PC-9 (cell line): ENCODE results near the gene FOXP2. TPM values are rescaled to one million over a fixed set of nuclear protein-coding genes. Genes with fewer than 3 reads are reported as not detected.
"Not testable (repeated sequence)": the region's sequence is repeated elsewhere in the genome, so short reads cannot be mapped to it uniquely, and the experiment has no call there.

Experiments used
- BruUV-seq: library from RNA; stranded (reverse); fragments of 400-500 nt; replicated peaks from 2 replicates; lab custom pipeline; 2021; lab: Mats Ljungman, UMichigan
- CTCF ChIA-PET: fragments of 300-600 bp; sonication (Branson Sonifier 250); formaldehyde crosslinking; loops from one replicate; lab custom pipeline; 2022; ENCODE audit warnings: antibody characterized with exemption; lab: Charles Lee
- POLR2A ChIA-PET: fragments of 300-600 bp; sonication (Branson Sonifier 250); formaldehyde crosslinking; loops from one replicate; lab custom pipeline; 2022; ENCODE audit warnings: antibody characterized with exemption; ENCODE audit not compliant: unreplicated experiment; lab: Charles Lee
- DNase-seq, 2 experiments: peaks; one replicate each; pipeline versions ENCODE4 v3.0.0 to v3.0.0-alpha.2; 2015 to 2022; ENCODE audit warnings: mixed read lengths in 1 of 2
- H2AFZ ChIP-seq: fragments of 200-600 bp; sonication (generic); 2 replicates; pipeline ENCODE4 v1.8.1; 2017; ENCODE audit warnings: antibody characterized with exemption
- H3F3A ChIP-seq: fragments of 200-600 bp; sonication (generic); 2 replicates; pipeline ENCODE4 v1.8.1; 2017; ENCODE audit warnings: antibody characterized with exemption, mild to moderate bottlenecking, low read depth; ENCODE audit not compliant: insufficient read depth
- H3K27ac ChIP-seq: fragments of 200-600 bp; sonication (generic); 2 replicates; pipeline ENCODE4 v1.6.1; 2016; ENCODE audit warnings: mixed run types
- H3K27me3 ChIP-seq: fragments of 200-600 bp; sonication (generic); 2 replicates; pipeline ENCODE4 v1.6.1; 2016; ENCODE audit warnings: low read depth, mixed run types; ENCODE audit not compliant: insufficient read depth
- H3K36me3 ChIP-seq: fragments of 200-600 bp; sonication (generic); 2 replicates; pipeline ENCODE4 v1.6.1; 2016; ENCODE audit warnings: low read depth, mixed run types
- H3K4me1 ChIP-seq: fragments of 200-600 bp; sonication (generic); replicated peaks from 2 replicates; pipeline ENCODE4 v1.6.1; 2016; ENCODE audit warnings: mixed run types; ENCODE audit not compliant: insufficient read depth
- H3K4me2 ChIP-seq: fragments of 200-600 bp; sonication (generic); 2 replicates; pipeline ENCODE4 v1.6.1; 2017; ENCODE audit warnings: mixed run types
- H3K4me3 ChIP-seq: fragments of 200-600 bp; sonication (generic); 2 replicates; pipeline ENCODE4 v1.6.1; 2016; ENCODE audit warnings: mixed run types
- H3K79me2 ChIP-seq: fragments of 200-600 bp; sonication (generic); 2 replicates; pipeline ENCODE4 v1.6.1; 2017; ENCODE audit warnings: low read depth, mixed run types
- H3K9me2 ChIP-seq: fragments of 200-600 bp; sonication (generic); 2 replicates; pipeline ENCODE4 v1.8.1; 2017; ENCODE audit warnings: mild to moderate bottlenecking; ENCODE audit not compliant: insufficient read depth
- H3K9me3 ChIP-seq: fragments of 200-600 bp; sonication (generic); 2 replicates; pipeline ENCODE4 v1.8.1; 2016; ENCODE audit warnings: low read depth; ENCODE audit not compliant: insufficient read depth
- H4K20me1 ChIP-seq: fragments of 200-600 bp; sonication (generic); 2 replicates; pipeline ENCODE4 v1.8.1; 2017; ENCODE audit not compliant: insufficient read depth
- CTCF ChIP-seq: fragments of 200-600 bp; sonication (generic); conservative IDR thresholded peaks from 2 replicates; pipeline ENCODE4 v1.6.1; 2017; ENCODE audit warnings: mixed run types, antibody characterized with exemption, mild to moderate bottlenecking, moderate library complexity
- EZH2 ChIP-seq: fragments of 200-600 bp; sonication (generic); IDR thresholded peaks from 2 replicates; pipeline ENCODE4 v1.8.0; 2017; ENCODE audit warnings: antibody characterized with exemption, low read depth
- intact Hi-C: fragments of 100-400 bp; cut with micrococcal nuclease; formaldehyde crosslinking; loops from one replicate; pipeline ENCODE4 v1.10.0; 2022; ENCODE audit not compliant: unreplicated experiment
- total RNA-seq: library from RNA; stranded (reverse); gene quantifications from 2 replicates; pipeline ENCODE4 v1.2.3, GENCODE V29; 2021

FOXP2 gene
- total RNA-seq, 1 experiment from 2014 or later = 1.2 TPM

DNA sequence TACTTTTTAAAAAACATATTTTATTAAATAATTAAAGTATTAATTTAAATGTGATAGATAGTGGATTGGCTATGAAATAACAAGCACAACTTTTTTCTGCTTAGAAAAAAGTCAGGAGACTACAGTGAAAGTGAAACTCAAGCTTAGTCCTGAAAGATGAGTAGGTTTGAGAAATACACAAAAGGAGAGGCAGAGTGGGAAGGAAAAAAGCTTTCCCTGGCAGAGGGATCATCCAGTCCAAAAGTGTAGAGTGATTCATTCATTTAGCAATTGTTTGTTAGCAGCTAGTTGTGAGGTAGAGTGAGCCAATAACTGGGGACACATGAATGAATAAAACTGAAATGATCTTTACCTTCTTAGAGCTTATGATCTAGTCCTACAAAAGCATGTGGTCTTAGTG lies 93.5 kb downstream of the FOXP2 start:
- DNase-seq = no peak
- Histone ChIP-seq H3K79me2 (no peaks in the 10 kb centered on the region), H3K9me3 (no peaks in the 10 kb centered on the region), H3K4me1 (no peaks in the 10 kb centered on the region), H3K4me2 (no peak overlapping the region), H3K27ac (no peak overlapping the region), H3F3A (no peaks in the 10 kb centered on the region), H3K36me3 (no peaks in the 10 kb centered on the region), H3K4me3 (no peak overlapping the region), H3K9me2 (no peaks in the 10 kb centered on the region), H3K27me3 (no peaks in the 10 kb centered on the region), H2AFZ (no peak overlapping the region), H4K20me1 (no peaks in the 10 kb centered on the region)
- POLR2A ChIA-PET = interaction anchor here (0.5 kb wide), 1 partner anchor 1226 kb away, joined by 4 read pairs; no protein-coding TSS in a partner anchor
- no TSS peak for BruUV-seq
- TF ChIP-seq EZH2 (no peak), CTCF (no peak)
- intact Hi-C loops = no loop called here
- CTCF ChIA-PET = no interaction called here

DNA sequence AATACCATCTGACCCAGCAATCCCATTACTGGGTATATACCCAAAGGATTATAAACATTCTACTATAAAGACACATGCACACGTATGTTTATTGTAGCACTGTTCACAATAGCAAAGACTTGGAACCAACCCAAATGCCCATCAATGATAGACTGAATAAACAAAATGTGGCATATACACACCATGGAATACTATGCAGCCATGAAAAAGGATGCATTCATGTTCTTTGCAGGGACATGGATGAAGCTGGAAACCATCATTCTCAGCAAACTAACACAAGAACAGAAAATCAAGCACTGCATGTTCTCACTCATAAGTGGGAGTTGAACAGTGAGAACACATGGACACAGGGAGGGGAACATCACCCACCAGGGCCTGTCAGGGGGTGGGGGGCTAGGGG lies 96.2 kb downstream of the FOXP2 start:
- POLR2A ChIA-PET, H3K27me3 ChIP-seq: not testable (repeated sequence)

GRCh38 chr7:114519240-114519639 lies 104.6 kb downstream of the FOXP2 start:
- TF ChIP-seq EZH2 (no peak), CTCF (no peak)
- no peak for DNase-seq
- Histone ChIP-seq H3K36me3 (no peaks in the 10 kb centered on the region), H3F3A (no peaks in the 10 kb centered on the region), H3K4me2 (no peak overlapping the region), H3K9me3 (no peaks in the 10 kb centered on the region; the same call in 1 of the 2 replicates), H3K4me3 (no peak overlapping the region), H3K27me3 (no peaks in the 10 kb centered on the region), H3K4me1 (no peaks in the 10 kb centered on the region), H3K27ac (no peak overlapping the region), H3K9me2 (no peaks in the 10 kb centered on the region), H3K79me2 (no peaks in the 10 kb centered on the region), H4K20me1 (no peaks in the 10 kb centered on the region), H2AFZ (no peak overlapping the region)
- no TSS peak for BruUV-seq
- ChIA-PET CTCF (no interaction called here), POLR2A (no interaction called here)
- intact Hi-C loops = no loop called here

More for the DNA sequence above, 96.2 kb downstream of the FOXP2 start:
- intact Hi-C loops, H3K36me3 ChIP-seq, DNase-seq, H3K9me3 ChIP-seq, H3K4me2 ChIP-seq, H3K4me1 ChIP-seq, CTCF ChIA-PET, H3K4me3 ChIP-seq, H3F3A ChIP-seq, H4K20me1 ChIP-seq, H2AFZ ChIP-seq, H3K9me2 ChIP-seq, BruUV-seq, H3K79me2 ChIP-seq, H3K27ac ChIP-seq: not testable (repeated sequence)

DNA sequence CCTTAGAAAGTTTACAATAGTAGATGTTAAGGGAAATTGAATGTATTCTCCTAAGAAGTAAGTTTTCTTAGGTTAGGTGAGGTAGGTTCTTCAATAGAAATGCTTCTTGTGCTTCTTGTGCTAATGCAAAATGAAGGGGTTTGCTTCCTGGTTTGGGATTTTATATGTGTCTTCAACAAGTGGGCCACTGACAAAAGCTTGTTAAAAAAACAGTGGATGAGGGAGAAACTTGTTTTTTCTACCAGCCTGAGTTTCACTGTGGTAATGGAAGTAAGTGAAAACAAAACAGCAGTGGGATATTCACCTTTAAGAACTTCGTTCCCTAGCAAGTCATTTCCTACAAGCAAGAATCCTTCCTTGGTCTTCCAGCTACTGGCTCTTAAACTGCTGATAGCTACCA lies 107.5 kb downstream of the FOXP2 start:
- Histone ChIP-seq H3K9me3 (no peaks in the 10 kb centered on the region; the same call in 1 of the 2 replicates), H3K27me3 (no peaks in the 10 kb centered on the region), H3K4me2 (no peak overlapping the region), H2AFZ (no peak overlapping the region), H3F3A (no peaks in the 10 kb centered on the region), H3K4me3 (no peak overlapping the region), H3K9me2 (no peaks in the 10 kb centered on the region), H3K36me3 (no peaks in the 10 kb centered on the region), H3K4me1 (no peaks in the 10 kb centered on the region), H3K27ac (no peak overlapping the region), H4K20me1 (no peaks in the 10 kb centered on the region), H3K79me2 (no peaks in the 10 kb centered on the region)
- DNase-seq = no peak
- ChIA-PET POLR2A (no interaction called here), CTCF (no interaction called here)
- TF ChIP-seq EZH2 = no peak
- TF ChIP-seq CTCF = no peak
- no TSS peak for BruUV-seq
- intact Hi-C loops = no loop called here
